Prostate gland (tissue), 2 donors: ENCODE results near the gene UNC13B. TPM values are rescaled to one million over a fixed set of nuclear protein-coding genes. Genes with fewer than 3 reads are reported as not detected.

ENCODE experiments used
- DNase-seq: peaks from one replicate; pipeline ENCODE4 v3.0.0-alpha.2; 2019; ENCODE audit warnings: low spot score
- H3K27ac ChIP-seq, 2 donors: fragments of 200-600 bp; sonication (generic); 2 replicates each; pipeline ENCODE4 v1.5.1; 2017 to 2019
- H3K27me3 ChIP-seq: fragments of 200-600 bp; sonication (generic); replicated peaks from 2 replicates; pipeline ENCODE4 v1.5.1; 2019; ENCODE audit not compliant: insufficient read depth
- H3K36me3 ChIP-seq, 2 donors: fragments of 200-600 bp; sonication (generic); 1 replicate in 1 of 2; 2 replicates in 1 of 2; pipeline versions ENCODE4 v1.5.1 to v1.8.1; 2017 to 2019
- H3K4me1 ChIP-seq: fragments of 200-600 bp; sonication (generic); replicated peaks from 2 replicates; pipeline ENCODE4 v1.5.1; 2019
- H3K4me3 ChIP-seq, 2 donors: fragments of 200-600 bp; sonication (generic); 2 replicates each; pipeline ENCODE4 v1.5.1; 2017 to 2019
- H3K9me3 ChIP-seq: fragments of 200-600 bp; sonication (generic); 2 replicates; pipeline ENCODE4 v1.5.1; 2017
- CTCF ChIP-seq, 4 experiments: fragments of 200-600 bp in 2 of 4; fragments of 450-650 bp in 2 of 4; sonication (generic) in 2 of 4; IDR thresholded peaks; 1 replicate in 3 of 4; 2 replicates in 1 of 4; pipeline ENCODE4 v1.5.1; 2016 to 2019; ENCODE audit warnings: antibody characterized with exemption in 4 of 4, mild to moderate bottlenecking in 2 of 4, moderate library complexity in 2 of 4
- POLR2A ChIP-seq: fragments of 450-650 bp; IDR thresholded peaks from one replicate; pipeline ENCODE4 v1.6.1; 2016; ENCODE audit warnings: antibody characterized with exemption, mild to moderate bottlenecking
- POLR2AphosphoS5 ChIP-seq: sonication (generic); formaldehyde crosslinking; IDR thresholded peaks from one replicate; pipeline ENCODE4 v1.6.1; 2017; ENCODE audit warnings: antibody characterized with exemption
- WGBS: methylation state at CpG from one replicate; pipeline ENCODE4 v1.1.5; 2018; 5-methylcytosine and 5-hydroxymethylcytosine counted together
- intact Hi-C: fragments of 100-400 bp; cut with DNase I; formaldehyde crosslinking; loops from one replicate; pipeline ENCODE4 v1.14.2; 2022
- total RNA-seq, 2 donors: library from RNA; depleted of rRNA; stranded (reverse); fragments of >200 nt; gene quantifications; one replicate each; pipeline ENCODE4 v1.1.0, GENCODE V29; 2016

Gene UNC13B
- total RNA-seq, 2 donors from 2014 or later = 63.8 to 140 TPM

- intact Hi-C loops = no loop called here
These were observed 146.5 kb downstream of the UNC13B start for GRCh38 chr9:35308316-35308715.

GRCh38 chr9:35311891-35312639 lies 150.3 kb downstream of the UNC13B start:
- Histone ChIP-seq H3K27me3 (no peaks in the 10 kb centered on the region), H3K36me3 (no peaks in the 10 kb centered on the region), H3K9me3 (no peaks in the 10 kb centered on the region), H3K27ac (no peak overlapping the region), H3K4me1 (no peaks in the 10 kb centered on the region), H3K4me3 (no peak overlapping the region)
- WGBS = 66% methylated on average over 5 of the region's 5 CpGs
- intact Hi-C loops = no loop called here
- TF ChIP-seq POLR2AphosphoS5 (no peak), CTCF (IDR thresholded peaks at IDR 0.05) (no peak), POLR2A (no peak)
- no peak for DNase-seq

More at GRCh38 chr9:35308316-35308715, 146.5 kb downstream of the UNC13B start:
- Histone ChIP-seq H3K27me3 (no peaks in the 10 kb centered on the region), H3K36me3 (no peaks in the 10 kb centered on the region), H3K27ac (no peak overlapping the region), H3K9me3 (no peaks in the 10 kb centered on the region), H3K4me3 (no peak overlapping the region), H3K4me1 (no peaks in the 10 kb centered on the region)
- DNase-seq = no peak
- TF ChIP-seq POLR2AphosphoS5 = no peak
- no peak for TF ChIP-seq CTCF (IDR thresholded peaks at IDR 0.05)
- TF ChIP-seq POLR2A = no peak
- WGBS = 40% methylated on average over 2 of the region's 2 CpGs

- no peaks in the 10 kb centered on the region for H3K4me1 ChIP-seq
- H3K27me3 ChIP-seq = no peaks in the 10 kb centered on the region
- WGBS = 98% methylated on average over 4 of the region's 4 CpGs
- H3K36me3 ChIP-seq = no peaks in the 10 kb centered on the region
- no peaks in the 10 kb centered on the region for H3K9me3 ChIP-seq
- H3K27ac ChIP-seq = no peak overlapping the region
- H3K4me3 ChIP-seq = no peak overlapping the region
- no peak for DNase-seq
- TF ChIP-seq POLR2A (no peak), POLR2AphosphoS5 (no peak), CTCF (IDR thresholded peaks at IDR 0.05) (no peak)
- intact Hi-C loops = no loop called here
These were observed 151.7 kb downstream of the UNC13B start for GRCh38 chr9:35313460-35313859.

- no peak for DNase-seq
- WGBS = 94% methylated on average over 4 of the region's 4 CpGs
- no peaks in the 10 kb centered on the region for H3K27me3 ChIP-seq
- H3K36me3 ChIP-seq = no peaks in the 10 kb centered on the region
- H3K27ac ChIP-seq = no peak overlapping the region
- no peak overlapping the region for H3K4me3 ChIP-seq
- no peaks in the 10 kb centered on the region for H3K9me3 ChIP-seq
- intact Hi-C loops = no loop called here
- H3K4me1 ChIP-seq = no peaks in the 10 kb centered on the region
- TF ChIP-seq CTCF (IDR thresholded peaks at IDR 0.05) (no peak), POLR2AphosphoS5 (no peak)
These were observed 152.1 kb downstream of the UNC13B start for GRCh38 chr9:35313916-35314315.

GRCh38 chr9:35318741-35319140 lies 156.9 kb downstream of the UNC13B start:
- TF ChIP-seq POLR2AphosphoS5 (no peak), CTCF (IDR thresholded peaks at IDR 0.05) (no peak), POLR2A (no peak)
- intact Hi-C loops = no loop called here
- Histone ChIP-seq H3K4me3 (no peak overlapping the region), H3K9me3 (no peaks in the 10 kb centered on the region), H3K27ac (no peak overlapping the region), H3K27me3 (no peaks in the 10 kb centered on the region), H3K36me3 (no peaks in the 10 kb centered on the region), H3K4me1 (no peaks in the 10 kb centered on the region)
- DNase-seq = no peak
- WGBS = 94% methylated on average over 1 of the region's 1 CpG
